GM19193 (cell line): ENCODE results near the gene TMEM169.

Experiments
- POLR2A ChIP-seq: IDR thresholded peaks from 4 replicates; pipeline ENCODE4 v1.6.1; 2011; ENCODE audit not compliant: insufficient read depth, insufficient read length; ENCODE audit errors: extremely low read depth

Gene TMEM169

GRCh38 chr2:216110620-216111019 lies 28.9 kb downstream of the TMEM169 start:
- no peak for TF ChIP-seq POLR2A

DNA sequence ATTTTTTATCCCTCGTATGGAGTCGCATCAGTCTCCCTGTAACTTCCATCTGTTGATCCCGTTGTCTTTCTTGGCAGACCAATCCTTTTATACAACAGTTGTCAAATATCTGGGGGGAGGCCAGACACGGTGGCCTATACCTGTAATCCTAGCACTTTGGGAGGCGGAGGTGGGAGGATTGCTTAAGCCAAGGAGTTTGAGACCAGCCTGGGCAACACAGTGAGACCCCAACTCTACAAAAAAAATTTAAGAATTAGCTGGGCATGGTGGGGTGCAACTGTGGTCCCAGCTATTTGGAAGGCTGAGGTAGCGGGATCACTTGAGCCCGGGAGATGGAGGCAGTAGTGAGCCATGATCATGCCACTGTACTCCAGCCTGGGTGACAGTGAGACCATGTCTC lies 29.4 kb downstream of the TMEM169 start:
- no peak for TF ChIP-seq POLR2A

DNA sequence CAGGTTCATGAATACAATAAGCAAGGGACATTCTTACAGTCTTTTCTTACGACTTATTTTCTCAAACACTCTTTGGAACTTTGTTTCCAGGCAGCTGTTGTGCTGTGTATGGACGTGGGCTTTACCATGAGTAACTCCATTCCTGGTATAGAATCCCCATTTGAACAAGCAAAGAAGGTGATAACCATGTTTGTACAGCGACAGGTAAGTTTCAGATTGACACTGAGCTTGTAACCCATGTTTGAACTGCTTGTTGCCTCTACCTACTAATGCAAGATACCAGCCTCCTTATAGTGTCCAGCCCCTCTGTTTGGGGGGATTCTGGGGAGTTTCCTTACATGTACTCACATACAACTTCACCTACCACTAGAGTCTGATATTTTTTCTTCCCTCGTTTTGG lies 31.2 kb downstream of the TMEM169 start:
- no peak for TF ChIP-seq POLR2A

DNA sequence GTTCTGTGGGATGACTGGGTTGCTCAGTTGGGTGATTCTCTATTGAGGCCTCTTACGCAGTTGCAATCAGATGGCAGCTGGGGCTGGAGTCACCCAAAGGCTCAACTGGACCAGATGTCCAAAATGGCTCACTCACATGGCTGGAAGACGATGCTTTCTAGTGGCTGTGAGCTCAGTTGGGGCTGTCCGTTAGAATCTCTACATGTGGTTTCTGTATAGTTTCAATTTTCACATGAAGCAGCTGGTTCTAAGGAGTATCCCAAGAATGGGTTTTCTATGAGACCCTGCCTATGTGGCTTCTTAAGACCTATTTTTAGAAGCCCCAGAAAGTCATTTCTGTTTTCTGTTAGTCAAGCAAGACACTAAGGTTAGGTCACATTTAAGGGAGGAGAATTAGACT lies 31.9 kb downstream of the TMEM169 start:
- peak; percentile 25 for TF ChIP-seq POLR2A

- no peak for TF ChIP-seq POLR2A
Measured at GRCh38 chr2:216114382-216114713, 32.6 kb downstream of the TMEM169 start.

DNA sequence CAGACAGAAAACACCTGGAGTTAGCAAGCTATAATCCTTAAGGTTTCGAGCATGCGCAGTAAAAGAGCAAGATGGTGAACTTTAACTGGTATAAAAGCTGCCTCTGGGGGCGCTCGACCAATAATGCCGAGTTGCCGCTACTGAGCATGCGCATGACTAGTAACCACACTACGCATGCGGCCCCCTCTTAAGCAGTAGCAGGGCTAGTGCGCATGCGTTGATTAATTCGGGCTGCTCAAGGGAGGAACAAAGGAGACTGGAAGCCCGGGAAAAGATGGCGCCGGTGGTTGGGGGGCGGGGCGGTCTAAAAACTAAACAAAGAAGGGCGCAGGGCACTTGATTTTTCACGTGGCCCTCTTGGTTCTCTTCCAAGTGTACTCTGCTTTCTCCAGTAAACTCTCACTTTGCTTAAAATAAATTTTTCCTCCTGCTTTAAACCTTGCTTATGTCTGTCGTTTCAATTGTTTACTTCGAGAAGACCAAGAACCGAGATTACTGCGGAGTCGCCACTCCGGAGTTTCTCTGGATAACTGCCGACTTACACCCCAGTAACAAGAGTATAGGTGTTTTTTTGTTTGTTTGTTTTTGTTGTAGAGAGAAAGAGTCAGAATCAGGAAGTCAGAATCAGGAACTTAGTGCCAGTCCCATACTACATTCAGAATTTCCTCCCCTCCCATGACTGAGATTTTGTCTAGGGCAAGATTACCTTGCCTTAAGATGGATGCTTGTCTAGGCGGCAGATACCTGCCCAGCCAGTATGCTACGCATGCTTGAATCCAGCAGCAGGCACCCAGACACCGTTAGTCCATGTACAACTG lies 33.2 kb downstream of the TMEM169 start:
- TF ChIP-seq POLR2A, result peak; percentile 58

DNA sequence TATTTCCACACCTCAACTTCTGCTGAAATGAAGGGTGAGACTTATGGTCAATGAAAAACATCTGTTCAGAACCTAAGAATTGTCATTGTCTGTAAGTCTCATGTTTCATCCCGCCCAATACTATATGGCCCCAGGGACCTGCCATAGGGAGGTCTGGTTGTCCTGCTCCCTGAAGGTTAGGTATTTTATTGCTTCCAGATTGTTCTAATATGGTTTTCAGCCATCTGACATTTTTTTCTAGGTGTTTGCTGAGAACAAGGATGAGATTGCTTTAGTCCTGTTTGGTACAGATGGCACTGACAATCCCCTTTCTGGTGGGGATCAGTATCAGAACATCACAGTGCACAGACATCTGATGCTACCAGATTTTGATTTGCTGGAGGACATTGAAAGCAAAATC lies 34.7 kb downstream of the TMEM169 start:
- no peak for TF ChIP-seq POLR2A

DNA sequence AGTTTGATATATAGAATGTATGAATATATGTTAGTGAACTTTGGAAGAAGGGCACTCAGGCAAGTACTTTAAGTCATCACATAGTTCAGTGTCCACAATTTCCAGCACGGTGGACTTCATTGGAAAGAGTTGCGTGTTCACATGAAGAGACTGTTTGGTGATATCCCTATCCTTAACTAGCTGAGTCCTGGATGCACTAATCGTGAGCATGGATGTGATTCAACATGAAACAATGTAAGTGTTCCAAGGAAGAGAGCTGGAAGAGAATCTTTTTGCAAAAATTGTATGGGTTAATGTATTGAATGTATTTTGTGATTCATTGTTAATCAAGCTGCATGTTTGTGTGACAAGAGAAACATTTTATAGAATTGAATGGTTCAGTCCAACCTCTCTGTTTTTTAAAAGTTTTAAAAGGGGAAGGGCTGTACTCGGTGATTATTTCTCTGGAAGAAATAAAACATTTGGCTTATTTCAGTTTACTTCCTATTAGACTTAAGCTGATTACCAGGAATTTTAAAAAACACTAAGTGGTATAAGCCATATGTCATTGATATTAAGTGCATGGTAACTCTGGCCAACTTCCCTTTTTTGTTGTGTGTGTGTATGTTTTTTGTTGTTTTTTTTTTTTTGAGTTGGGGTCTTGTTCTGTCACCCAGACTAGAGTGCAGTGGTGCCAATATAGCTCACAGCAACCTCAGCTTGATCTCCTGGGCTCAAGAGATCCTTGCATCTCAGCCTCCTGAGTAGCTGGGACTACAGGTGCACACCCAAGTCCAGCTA lies 36.0 kb downstream of the TMEM169 start:
- no peak for TF ChIP-seq POLR2A

DNA sequence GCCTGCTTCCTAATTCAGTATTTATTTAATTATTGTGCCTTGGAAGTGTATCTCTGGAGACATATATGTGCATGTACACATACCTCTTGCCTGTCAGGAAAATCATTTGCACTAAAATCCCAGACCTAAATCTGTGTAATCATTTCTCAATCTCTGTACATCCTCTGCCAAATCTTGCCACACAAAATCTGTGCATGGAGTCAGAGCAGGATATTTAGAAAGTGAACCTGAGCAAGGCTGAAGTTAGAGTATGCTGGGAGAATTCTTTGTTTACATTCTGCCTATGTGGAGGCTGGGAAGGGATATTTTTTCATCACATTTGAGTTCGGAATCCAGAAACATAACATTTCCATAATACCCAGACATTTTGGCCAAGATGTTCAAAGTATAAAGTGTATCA lies 36.8 kb downstream of the TMEM169 start:
- TF ChIP-seq POLR2A, result no peak

DNA sequence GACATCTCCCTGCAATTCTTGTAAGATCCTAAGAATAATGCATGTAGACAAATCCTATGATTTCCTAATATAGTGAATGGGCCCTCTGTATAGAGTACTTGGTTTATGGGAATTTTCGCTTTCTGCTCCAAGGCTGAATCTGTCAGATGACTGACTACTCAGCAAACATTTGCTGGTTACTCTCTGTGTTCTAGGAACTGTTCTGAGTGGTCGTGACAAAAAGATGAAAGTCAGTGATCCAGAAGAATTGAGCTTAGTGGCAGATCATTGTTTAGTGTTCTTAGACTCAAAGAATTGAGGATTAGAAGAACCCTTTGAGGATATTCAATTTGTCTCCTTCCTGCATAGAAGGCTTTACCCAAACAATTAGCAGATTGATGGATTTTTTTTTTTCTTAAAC lies 37.4 kb downstream of the TMEM169 start:
- TF ChIP-seq POLR2A, result no peak

- no peak for TF ChIP-seq POLR2A
Measured at GRCh38 chr2:216119986-216120385, 38.3 kb downstream of the TMEM169 start.

- no peak for TF ChIP-seq POLR2A
Measured at GRCh38 chr2:216121255-216121654, 39.5 kb downstream of the TMEM169 start.

GRCh38 chr2:216126943-216127342 lies 45.2 kb downstream of the TMEM169 start:
- no peak for TF ChIP-seq POLR2A

DNA sequence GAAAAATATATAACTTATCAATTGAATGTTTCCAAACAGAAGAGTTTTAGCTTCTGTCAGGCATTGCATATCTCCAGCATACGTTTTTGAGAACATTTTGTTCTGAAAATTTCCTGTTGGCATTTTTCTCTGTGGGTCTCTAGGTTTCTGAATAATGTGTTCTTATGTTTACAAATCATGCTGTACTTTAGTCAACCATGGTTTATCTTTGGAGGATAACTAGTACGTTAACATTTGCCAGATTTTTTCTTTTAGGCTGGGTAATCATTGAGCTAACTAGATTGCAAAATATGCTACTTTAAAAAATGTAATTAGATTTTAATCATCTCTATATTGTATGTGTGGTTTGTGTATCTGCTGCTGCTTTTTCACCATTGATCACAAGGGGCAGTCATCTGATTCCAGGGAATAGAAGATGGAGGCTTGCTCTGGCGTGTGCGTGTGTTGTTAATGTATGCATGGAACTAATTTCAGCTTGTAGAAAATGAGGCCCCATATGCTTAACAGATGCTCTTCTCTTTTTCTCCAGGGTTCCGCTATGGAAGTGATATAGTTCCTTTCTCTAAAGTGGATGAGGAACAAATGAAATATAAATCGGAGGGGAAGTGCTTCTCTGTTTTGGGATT lies 48.7 kb downstream of the TMEM169 start:
- no peak for TF ChIP-seq POLR2A

GRCh38 chr2:216131175-216131926 lies 49.6 kb downstream of the TMEM169 start:
- no peak for TF ChIP-seq POLR2A
